ENCODE data around the gene SLC18A3. TPM values are rescaled to one million over a fixed set of nuclear protein-coding genes. Genes with fewer than 3 reads are reported as not detected.
A peak's percentile ranks its signal among the peaks of the same experiment; 100 is the strongest.

SLC18A3 gene
- total RNA-seq = not detected

GRCh38 chr10:49610114-49610457 lies at the start of gene SLC18A3:
SLC18A3 (plus strand) TSS chr10:49610310; CDS start chr10:49610741, 431 bp downstream.
- no peaks in the 10 kb centered on the region for H3K9me3 Mint-ChIP-seq
- CTCF ChIA-PET = no interaction called here

GRCh38 chr10:49560526-49560925 lies 49.6 kb upstream of the SLC18A3 start:
- peaks cover 30% of the 10 kb centered on the region for H3K27me3 Mint-ChIP-seq

More at GRCh38 chr10:49610114-49610457, at the start of gene SLC18A3:
- ATAC-seq (no peak), DNase-seq (no peak)
- Mint-ChIP-seq H3K4me1 (ENCODE audit: low read depth) (peaks cover 4% of the 10 kb centered on the region), H3K4me3 (no peak within 1 kb of the TSS), H3K27ac (no peak within 1 kb of the TSS), H3K27me3 (peaks cover 70% of the 10 kb centered on the region), H3K36me3 (ENCODE audit: low read depth) (peaks cover 2% of the 10 kb centered on the region)
- intact Hi-C loops (cut with micrococcal nuclease) = no loop called here
- POLR2A ChIA-PET = no interaction called here
- TF ChIP-seq CTCF (IDR thresholded peaks at IDR 0.05) = no peak

GRCh38 chr10:49562893-49563292 lies 47.2 kb upstream of the SLC18A3 start:
- no peak for TF ChIP-seq CTCF (IDR thresholded peaks at IDR 0.05)
- ATAC-seq = no peak
- POLR2A ChIA-PET = no interaction called here
- no peak overlapping the region for H3K4me3 Mint-ChIP-seq
- H3K27me3 Mint-ChIP-seq = peaks cover 37% of the 10 kb centered on the region
- CTCF ChIA-PET = no interaction called here
- intact Hi-C loops (cut with micrococcal nuclease) = no loop called here
- DNase-seq = no peak
- H3K36me3 Mint-ChIP-seq (ENCODE audit: low read depth) = no peaks in the 10 kb centered on the region
- H3K4me1 Mint-ChIP-seq (ENCODE audit: low read depth) = peaks cover 2% of the 10 kb centered on the region
- H3K27ac Mint-ChIP-seq = no peak overlapping the region
- H3K9me3 Mint-ChIP-seq = no peaks in the 10 kb centered on the region

More at GRCh38 chr10:49560526-49560925, 49.6 kb upstream of the SLC18A3 start:
- POLR2A ChIA-PET = no interaction called here
- intact Hi-C loops (cut with micrococcal nuclease) = no loop called here
- no peaks in the 10 kb centered on the region for H3K4me1 Mint-ChIP-seq (ENCODE audit: low read depth)
- DNase-seq = no peak
- ATAC-seq = no peak
- H3K4me3 Mint-ChIP-seq = no peak overlapping the region
- no peaks in the 10 kb centered on the region for H3K36me3 Mint-ChIP-seq (ENCODE audit: low read depth)
- no peak for TF ChIP-seq CTCF (IDR thresholded peaks at IDR 0.05)
- no peak overlapping the region for H3K27ac Mint-ChIP-seq
- H3K9me3 Mint-ChIP-seq = peaks cover 4% of the 10 kb centered on the region
- CTCF ChIA-PET = no interaction called here

GRCh38 chr10:49564461-49565009 lies 45.6 kb upstream of the SLC18A3 start:
- Mint-ChIP-seq H3K4me3 (no peak overlapping the region), H3K27me3 (peaks cover 41% of the 10 kb centered on the region), H3K9me3 (no peaks in the 10 kb centered on the region), H3K27ac (no peak overlapping the region), H3K4me1 (ENCODE audit: low read depth) (peaks cover 16% of the 10 kb centered on the region), H3K36me3 (ENCODE audit: low read depth) (no peaks in the 10 kb centered on the region)
- intact Hi-C loops (cut with micrococcal nuclease) = no loop called here
- DNase-seq = no peak
- POLR2A ChIA-PET = interaction anchor here (0.9 kb wide), 1 partner anchor 37 kb away, joined by 3 read pairs; no protein-coding TSS in a partner anchor
- TF ChIP-seq CTCF (IDR thresholded peaks at IDR 0.05) = no peak
- CTCF ChIA-PET = interaction anchor here (1.0 to 1.2 kb wide), 2 partner anchors 30 to 45 kb away, joined by 3 read pairs; no protein-coding TSS in a partner anchor
- ATAC-seq = no peak

- TF ChIP-seq CTCF (IDR thresholded peaks at IDR 0.05) = no peak
- CTCF ChIA-PET = interaction anchor here (0.8 to 1.4 kb wide), 2 partner anchors 25 to 29 kb away, joined by 3 read pairs; partner anchors contain the start of gene ERCC6
- POLR2A ChIA-PET = no interaction called here
- Mint-ChIP-seq H3K36me3 (ENCODE audit: low read depth) (no peaks in the 10 kb centered on the region), H3K4me3 (no peak overlapping the region), H3K9me3 (no peaks in the 10 kb centered on the region), H3K27ac (peak overlapping the region; percentile 52), H3K4me1 (ENCODE audit: low read depth) (peaks cover 16% of the 10 kb centered on the region), H3K27me3 (peaks cover 33% of the 10 kb centered on the region)
- DNase-seq = no peak
- peak; percentile 38 for ATAC-seq
- intact Hi-C loops (cut with micrococcal nuclease) = no loop called here
These were observed 42.3 kb upstream of the SLC18A3 start for GRCh38 chr10:49567810-49568209.
